SK-N-SH (cell line): Measurements from ENCODE around the gene PLAAT5. TPM values are rescaled to one million over a fixed set of nuclear protein-coding genes. Genes with fewer than 3 reads are reported as not detected.
A peak's percentile ranks its signal among the peaks of the same experiment; 100 is the strongest.

Experiments
- CTCF ChIA-PET: fragments of 300-600, 350-600 bp; formaldehyde crosslinking; extraction: SDS; loops from one replicate; lab custom pipeline; 2021; lab: Yijun Ruan, JAX
- POLR2A ChIA-PET: fragments of 350-600 bp; sonication (Branson Sonifier 250); formaldehyde crosslinking; extraction: SDS; loops from one replicate; lab custom pipeline; 2020; ENCODE audit warnings: antibody characterized with exemption, inconsistent platforms; lab: Yijun Ruan, JAX
- DNase-seq: peaks from one replicate; pipeline ENCODE4 v3.0.0; 2012
- H2AFZ ChIP-seq: fragments of 200-600 bp; sonication (generic); 2 replicates; pipeline ENCODE4 v1.8.1; 2016; ENCODE audit warnings: antibody characterized with exemption, mild to moderate bottlenecking, low read depth
- H3F3A ChIP-seq: fragments of 200-600 bp; sonication (generic); replicated peaks from 2 replicates; pipeline ENCODE3; 2016; ENCODE audit warnings: antibody characterized with exemption, mild to moderate bottlenecking; ENCODE audit not compliant: insufficient read depth
- H3K27ac ChIP-seq, 2 experiments: fragments of 200-500 bp in 1 of 2; fragments of 200-600 bp in 1 of 2; sonication (Bioruptor generic) in 1 of 2; sonication (generic), shearing (Covaris generic) in 1 of 2; 2 replicates each; pipeline versions ENCODE4 v1.5.1 to v1.6.1; 2014 to 2016; ENCODE audit warnings: low read depth in 2 of 2, inconsistent platforms in 1 of 2, low read length in 1 of 2, mild to moderate bottlenecking in 1 of 2, mixed read lengths in 1 of 2
- H3K27me3 ChIP-seq: fragments of 200-600 bp; sonication (generic), shearing (Covaris generic); 2 replicates; pipeline ENCODE4 v1.6.1; 2016; ENCODE audit warnings: mixed run types; ENCODE audit not compliant: insufficient read depth
- H3K36me3 ChIP-seq, 2 experiments: fragments of 200-500 bp in 1 of 2; fragments of 200-600 bp in 1 of 2; sonication (Bioruptor generic) in 1 of 2; sonication (generic) in 1 of 2; replicated peaks in 1 of 2; 2 replicates each; pipeline versions ENCODE3 to v1.5.1; 2014 to 2016; ENCODE audit warnings: low read length in 1 of 2, mild to moderate bottlenecking in 1 of 2; ENCODE audit not compliant: insufficient read depth in 2 of 2, control insufficient read depth in 1 of 2
- H3K4me1 ChIP-seq, 2 experiments: fragments of 200-500 bp in 1 of 2; fragments of 200-600 bp in 1 of 2; sonication (Bioruptor generic) in 1 of 2; sonication (generic), shearing (Covaris generic) in 1 of 2; 2 replicates each; pipeline versions ENCODE4 v1.5.1 to v1.6.1; 2014 to 2016; ENCODE audit warnings: low read depth in 1 of 2, low read length in 1 of 2, mixed run types in 1 of 2; ENCODE audit not compliant: insufficient read depth in 2 of 2, control insufficient read depth in 1 of 2
- H3K4me2 ChIP-seq: fragments of 200-600 bp; sonication (generic), shearing (Covaris generic); 2 replicates; pipeline ENCODE4 v1.6.1; 2017; ENCODE audit warnings: mixed run types
- H3K4me3 ChIP-seq, 2 experiments: fragments of 200-500 bp in 1 of 2; fragments of 200-600 bp in 1 of 2; sonication (Bioruptor generic) in 1 of 2; sonication (generic), shearing (Covaris generic) in 1 of 2; 2 replicates each; pipeline versions ENCODE4 v1.5.1 to v1.8.1; 2014 to 2016; ENCODE audit warnings: low read depth in 2 of 2, inconsistent platforms in 1 of 2, low read length in 1 of 2, mild to moderate bottlenecking in 1 of 2, mixed read lengths in 1 of 2, moderate library complexity in 1 of 2
- H3K79me2 ChIP-seq: fragments of 200-600 bp; sonication (generic); 2 replicates; pipeline ENCODE4 v1.8.1; 2017; ENCODE audit warnings: mild to moderate bottlenecking; ENCODE audit not compliant: insufficient read depth
- H3K9ac ChIP-seq: fragments of 200-600 bp; sonication (generic); 2 replicates; pipeline ENCODE4 v1.6.1; 2017; ENCODE audit warnings: mixed run types
- H3K9me2 ChIP-seq: fragments of 200-600 bp; sonication (generic); 2 replicates; pipeline ENCODE4 v1.6.1; 2017; ENCODE audit warnings: mixed run types
- H3K9me3 ChIP-seq: fragments of 200-600 bp; sonication (generic); 2 replicates; pipeline ENCODE4 v1.6.1; 2017; ENCODE audit warnings: mixed run types, mild to moderate bottlenecking, moderate library complexity
- H4K20me1 ChIP-seq: fragments of 200-600 bp; sonication (generic); 2 replicates; pipeline ENCODE4 v1.6.1; 2017; ENCODE audit warnings: mild to moderate bottlenecking, mixed run types; ENCODE audit not compliant: insufficient read depth
- ELF1 ChIP-seq: IDR thresholded peaks from 2 replicates; pipeline ENCODE4 v1.4.0; 2012
- FOSL2 ChIP-seq: IDR thresholded peaks from 2 replicates; pipeline ENCODE4 v1.4.0; 2012; ENCODE audit warnings: low read depth, mild to moderate bottlenecking, moderate library complexity, borderline replicate concordance
- FOXM1 ChIP-seq: IDR thresholded peaks from 2 replicates; pipeline ENCODE4 v1.4.0; 2012; ENCODE audit warnings: low read depth, mild to moderate bottlenecking
- GATA2 ChIP-seq: sonication (generic); formaldehyde crosslinking; IDR thresholded peaks from 2 replicates; pipeline ENCODE4 v1.5.0; 2020; ENCODE audit warnings: mild to moderate bottlenecking, missing genetic modification reagents
- IRF3 ChIP-seq: fragments of 150-350 bp; IDR thresholded peaks from 2 replicates; pipeline ENCODE4 v1.6.1; 2016; ENCODE audit warnings: mild to moderate bottlenecking, low read depth, low read length
- MEF2A ChIP-seq: IDR thresholded peaks from 2 replicates; pipeline ENCODE4 v1.4.0; 2012; ENCODE audit warnings: low read depth, borderline replicate concordance
- MXI1 ChIP-seq: IDR thresholded peaks from 2 replicates; pipeline ENCODE4 v1.6.1; 2012; ENCODE audit warnings: mild to moderate bottlenecking, low read depth, low read length, improper control_type of control experiment
- NFIC ChIP-seq: IDR thresholded peaks from 2 replicates; pipeline ENCODE4 v1.4.0; 2012; ENCODE audit warnings: borderline replicate concordance
- PBX3 ChIP-seq: IDR thresholded peaks from 2 replicates; pipeline ENCODE4; 2012
- POLR2AphosphoS5 ChIP-seq: IDR thresholded peaks from 2 replicates; pipeline ENCODE4 v1.6.1; 2012; ENCODE audit warnings: low read depth, low read length
- RAD21 ChIP-seq: IDR thresholded peaks from 2 replicates; pipeline ENCODE4 v1.6.1; 2012; ENCODE audit warnings: mild to moderate bottlenecking, low read length
- RCOR1 ChIP-seq: fragments of 150-350 bp; IDR thresholded peaks from 2 replicates; pipeline ENCODE4 v1.6.1; 2017; ENCODE audit warnings: antibody characterized with exemption, low read length
- REST ChIP-seq: IDR thresholded peaks from 2 replicates; pipeline ENCODE4 v1.6.1; 2012; ENCODE audit warnings: mild to moderate bottlenecking, low read depth, low read length, moderate library complexity
- RFX5 ChIP-seq: IDR thresholded peaks from 2 replicates; pipeline ENCODE4 v1.6.1; 2012; ENCODE audit warnings: mild to moderate bottlenecking, improper control_type of control experiment, low read length
- SIN3A ChIP-seq: IDR thresholded peaks from 2 replicates; pipeline ENCODE4 v1.6.1; 2012; ENCODE audit warnings: low read depth, mild to moderate bottlenecking, low read length, moderate library complexity, borderline replicate concordance
- YY1 ChIP-seq: IDR thresholded peaks from 2 replicates; pipeline ENCODE4 v1.4.0; 2012; ENCODE audit warnings: low read depth, mild to moderate bottlenecking
- WGBS: methylation state at CpG from one replicate; pipeline ENCODE4 v1.1.6; 2017; ENCODE audit warnings: low lambda C conversion rate; 5-methylcytosine and 5-hydroxymethylcytosine counted together
- polyA plus RNA-seq, 3 experiments: library from polyadenylated mRNA; depleted of rRNA; stranded (reverse); fragments of >200 nt; gene quantifications; 2 replicates each; pipeline ENCODE4 v1.2.3, GENCODE V29; 2012

The PLAAT5 gene
- polyA plus RNA-seq (2012; rRNA removed): not detected in 2 replicates
- polyA plus RNA-seq (2012; cell fraction: cytosol; rRNA removed): not detected in 2 replicates
- not detected in 2 replicates for polyA plus RNA-seq (2012; cell fraction: nucleus; rRNA removed)

- H3K27ac ChIP-seq: no peak within 1 kb of the TSS
- H3K4me1 ChIP-seq: no peaks in the 10 kb centered on the region; a peak in 1 of 4 replicates
- H3K4me2 ChIP-seq: peak within 1 kb of the TSS; percentile 74
- H3K79me2 ChIP-seq: no peaks in the 10 kb centered on the region
- H3K9me2 ChIP-seq: no peaks in the 10 kb centered on the region
- no peak within 1 kb of the TSS for H2AFZ ChIP-seq
- no peaks in the 10 kb centered on the region for H3F3A ChIP-seq
- 36% methylated on average over 31 of the region's 60 CpGs for WGBS
- peaks cover 4% of the 10 kb centered on the region; the same call in 1 of the 2 replicates for H3K9me3 ChIP-seq
- TF ChIP-seq RCOR1 (no peak), FOXM1 (no peak), RFX5 (no peak), FOSL2 (no peak), MEF2A (no peak), SIN3A (no peak), POLR2AphosphoS5 (no peak), MXI1 (no peak)
- H3K36me3 ChIP-seq: no peaks in the 10 kb centered on the region
- H3K4me3 ChIP-seq: peak within 1 kb of the TSS in 1 of 2 experiments; percentile 33; a peak in 3 of 4 replicates
- peaks cover 45% of the 10 kb centered on the region; the same call in 1 of the 2 replicates for H3K27me3 ChIP-seq
- DNase-seq: peak; percentile 50
- ChIA-PET CTCF (interaction anchor here (0.9 to 3.2 kb wide), 4 partner anchors 11 to 145 kb away, joined by 3 to 31 read pairs (median 4); no protein-coding TSS in a partner anchor), POLR2A (no interaction called here)
- no peaks in the 10 kb centered on the region for H4K20me1 ChIP-seq
- H3K9ac ChIP-seq: no peak within 1 kb of the TSS
Observed at GRCh38 chr11:63490551-63491239, at the start of gene PLAAT5. Gene PLAAT5, minus strand, starts transcription at chr11:63491167. Its CDS starts 133 bp downstream, at chr11:63491034.

GRCh38 chr11:63537293-63538101 is 46.5 kb upstream of the PLAAT5 start:
- peaks cover 0 to 16% of the 10 kb centered on the region in 2 experiments; a peak in 1 of 4 replicates for H3K4me1 ChIP-seq
- H3K4me3 ChIP-seq: no peak overlapping the region
- H3K79me2 ChIP-seq: no peaks in the 10 kb centered on the region
- no peak overlapping the region for H3K9ac ChIP-seq
- no peaks in the 10 kb centered on the region for H3K36me3 ChIP-seq
- ChIA-PET POLR2A (no interaction called here), CTCF (interaction anchor here (0.7 to 1.5 kb wide), 5 partner anchors 14 to 98 kb away, joined by 3 to 6 read pairs (median 3); no protein-coding TSS in a partner anchor)
- H2AFZ ChIP-seq: peak overlapping the region; percentile 39; the same call in 1 of the 2 replicates
- peak overlapping the region; percentile 58 for H3K4me2 ChIP-seq
- no peak for DNase-seq
- H4K20me1 ChIP-seq: no peaks in the 10 kb centered on the region
- H3K27me3 ChIP-seq: no peaks in the 10 kb centered on the region
- no peaks in the 10 kb centered on the region for H3F3A ChIP-seq
- no peaks in the 10 kb centered on the region for H3K9me3 ChIP-seq
- peak overlapping the region in 1 of 2 experiments; percentile 12; a peak in 1 of 4 replicates for H3K27ac ChIP-seq
- 54% methylated on average over 7 of the region's 8 CpGs for WGBS
- no peaks in the 10 kb centered on the region for H3K9me2 ChIP-seq
- TF ChIP-seq ELF1: no peak
- TF ChIP-seq IRF3: no peak
- TF ChIP-seq RAD21: no peak
- TF ChIP-seq REST: no peak
- no peak for TF ChIP-seq MEF2A
- TF ChIP-seq NFIC: no peak
- TF ChIP-seq GATA2: no peak
- TF ChIP-seq POLR2AphosphoS5: no peak
- no peak for TF ChIP-seq PBX3
- no peak for TF ChIP-seq FOSL2
- no peak for TF ChIP-seq YY1
- no peak for TF ChIP-seq SIN3A
